Measurements from ENCODE around the gene SH3GLB1.
A peak's percentile ranks its signal among the peaks of the same experiment; 100 is the strongest.

Gene SH3GLB1

GRCh38 chr1:86733340-86733739 lies 29.0 kb downstream of the SH3GLB1 start:
- DNase-seq (ENCODE audit: low spot score) = no peak

GRCh38 chr1:86739648-86740509 lies 35.5 kb downstream of the SH3GLB1 start:
- peak; percentile 52 for DNase-seq (ENCODE audit: low spot score)

DNA sequence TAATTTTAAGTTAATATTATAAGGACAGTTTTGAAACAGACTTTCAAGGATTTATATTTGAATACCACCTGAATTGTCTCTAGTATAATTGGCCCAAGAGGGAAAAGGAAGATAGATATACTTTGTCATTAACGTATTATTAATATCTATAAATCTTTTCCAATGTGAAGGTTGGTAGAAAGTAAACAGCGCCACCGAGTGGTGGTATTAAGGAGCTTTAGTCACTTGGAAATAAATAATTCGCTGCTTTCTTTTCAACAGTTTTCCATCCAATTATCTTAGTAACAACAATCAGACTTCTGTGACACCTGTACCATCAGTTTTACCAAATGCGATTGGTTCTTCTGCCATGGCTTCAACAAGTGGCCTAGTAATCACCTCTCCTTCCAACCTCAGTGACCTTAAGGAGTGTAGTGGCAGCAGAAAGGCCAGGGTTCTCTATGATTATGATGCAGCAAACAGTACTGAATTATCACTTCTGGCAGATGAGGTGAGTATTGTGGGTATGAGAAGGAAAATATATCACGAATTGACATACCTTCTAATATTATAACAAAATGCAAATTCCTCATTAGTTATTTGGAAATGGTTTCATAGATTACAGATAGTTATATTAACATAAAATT lies 37.7 kb downstream of the SH3GLB1 start:
- DNase-seq (ENCODE audit: low spot score) = peak; percentile 11

- no peak for DNase-seq (ENCODE audit: low spot score)
These were observed 42.9 kb downstream of the SH3GLB1 start for GRCh38 chr1:86747304-86747703.

DNA sequence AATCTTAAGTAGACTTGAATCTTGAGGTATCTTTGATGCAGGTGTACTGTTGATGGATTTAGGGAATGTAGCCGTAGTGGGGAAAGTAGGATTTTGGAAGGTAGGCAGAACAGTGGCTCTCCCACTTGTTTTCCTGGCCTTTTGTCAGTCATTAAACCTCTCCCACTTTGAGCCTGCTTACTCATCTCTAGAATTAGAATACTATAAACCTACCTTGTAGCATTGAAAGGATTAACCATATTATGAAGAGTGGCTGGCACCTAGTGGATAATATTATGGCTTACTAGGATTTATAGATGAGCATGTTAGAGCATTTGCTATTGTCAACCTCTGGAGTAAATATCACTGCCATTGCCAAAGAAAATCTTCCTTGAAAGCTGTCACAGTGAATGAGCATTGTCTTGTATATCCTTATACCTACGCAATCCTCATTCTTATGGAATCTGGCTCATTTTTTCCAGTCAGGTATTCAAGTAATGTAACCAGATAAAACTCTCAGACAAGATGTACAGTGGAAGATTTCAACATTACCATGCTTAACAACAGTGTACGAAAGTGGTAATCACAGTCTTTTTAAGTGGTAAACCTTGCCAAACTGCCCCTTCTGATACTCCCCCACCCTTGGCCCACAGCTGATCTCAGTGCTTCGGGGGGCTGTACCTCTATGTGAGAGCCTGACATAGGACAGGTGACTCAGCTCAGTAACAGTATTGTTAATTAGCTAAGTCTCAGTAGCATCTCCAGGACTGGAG lies 44.4 kb downstream of the SH3GLB1 start:
- no peak for DNase-seq (ENCODE audit: low spot score)

- DNase-seq (ENCODE audit: low spot score) = no peak
These were observed 45.7 kb downstream of the SH3GLB1 start for GRCh38 chr1:86750076-86750475.

- DNase-seq (ENCODE audit: low spot score) = peak; percentile 24
These were observed 46.2 kb downstream of the SH3GLB1 start for GRCh38 chr1:86750530-86750929.

- no peak for DNase-seq (ENCODE audit: low spot score)
These were observed 47.5 kb downstream of the SH3GLB1 start for GRCh38 chr1:86751923-86752322.

DNA sequence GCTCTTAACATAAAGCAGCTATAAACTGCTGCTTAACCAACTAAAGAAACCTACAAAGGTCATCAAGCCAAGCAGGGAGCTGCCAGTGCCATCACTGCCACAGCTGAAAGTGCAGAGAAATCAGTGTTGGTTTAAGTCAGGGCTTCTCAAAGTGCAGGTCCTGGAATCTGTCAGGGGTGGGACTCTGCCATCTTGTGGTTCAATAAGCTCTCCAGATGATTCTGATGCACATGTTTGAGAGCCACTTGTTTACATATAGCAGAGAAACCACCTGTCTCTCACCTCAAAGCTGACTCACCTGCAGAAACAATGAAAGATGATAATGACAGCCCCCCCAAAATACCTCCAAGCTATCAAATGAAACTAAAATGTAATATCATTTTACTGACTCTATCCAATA lies 49.3 kb downstream of the SH3GLB1 start:
- peak; percentile 21 for DNase-seq (ENCODE audit: low spot score)

GRCh38 chr1:86754265-86754974 lies 50.0 kb downstream of the SH3GLB1 start:
- no peak for DNase-seq (ENCODE audit: low spot score)

GRCh38 chr1:86756062-86756406 lies 51.7 kb downstream of the SH3GLB1 start:
- DNase-seq (ENCODE audit: low spot score) = no peak

DNA sequence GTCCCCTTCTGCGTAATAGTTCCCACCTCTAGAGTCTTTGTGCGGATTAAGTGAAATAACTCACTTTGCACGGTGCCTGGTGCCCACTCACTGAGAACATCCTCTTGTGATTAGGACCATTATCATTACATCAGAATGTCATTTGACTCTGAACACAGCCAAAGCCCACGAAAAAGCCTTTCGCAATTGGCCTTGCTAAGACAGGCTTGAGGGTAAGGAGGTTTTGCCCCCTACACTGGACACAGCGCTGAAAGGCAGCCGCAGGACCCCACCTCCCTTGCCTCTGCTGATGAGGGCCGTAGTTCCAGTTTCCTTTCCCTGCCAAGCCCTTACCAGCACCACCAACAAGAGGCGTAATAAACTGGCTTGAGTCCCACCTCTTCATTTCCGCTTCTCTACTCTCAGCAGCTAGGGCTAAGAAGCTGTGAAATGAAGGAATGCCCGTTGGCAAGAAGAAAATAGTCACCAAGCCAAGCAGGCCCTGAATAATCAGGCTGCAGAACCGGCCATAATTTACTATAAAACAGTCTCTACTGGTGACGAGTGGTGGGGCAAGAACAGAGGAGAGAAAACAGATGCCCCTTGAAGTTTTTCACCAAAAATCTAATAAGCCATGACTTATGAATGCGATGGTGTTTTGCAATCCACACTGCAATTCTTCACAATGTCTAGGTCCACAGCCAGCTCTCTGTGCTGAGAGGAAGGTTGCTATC lies 53.1 kb downstream of the SH3GLB1 start:
- no peak for DNase-seq (ENCODE audit: low spot score)

GRCh38 chr1:86758570-86758969 lies 54.2 kb downstream of the SH3GLB1 start:
- DNase-seq (ENCODE audit: low spot score) = no peak

DNA sequence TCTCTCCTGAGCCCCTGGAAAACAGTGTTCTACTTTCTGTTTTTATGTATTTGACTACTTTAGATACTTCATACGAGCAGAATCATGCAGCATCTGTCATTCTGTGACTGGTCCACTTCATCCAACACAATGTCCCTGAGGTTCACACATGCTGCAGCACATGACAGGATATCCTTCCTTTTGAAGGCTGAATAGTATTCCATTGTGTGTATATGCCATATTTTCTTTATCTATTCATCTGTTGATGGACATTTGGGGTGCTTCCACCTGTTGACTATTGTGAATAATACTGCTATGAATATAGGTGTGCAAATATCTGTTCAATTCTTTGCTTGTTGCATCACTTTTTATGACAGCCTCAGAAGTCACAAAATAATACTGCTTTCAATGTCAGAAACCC lies 55.8 kb downstream of the SH3GLB1 start:
- no peak for DNase-seq (ENCODE audit: low spot score)

- no peak for DNase-seq (ENCODE audit: low spot score)
These were observed 58.0 kb downstream of the SH3GLB1 start for GRCh38 chr1:86762336-86762735.

DNA sequence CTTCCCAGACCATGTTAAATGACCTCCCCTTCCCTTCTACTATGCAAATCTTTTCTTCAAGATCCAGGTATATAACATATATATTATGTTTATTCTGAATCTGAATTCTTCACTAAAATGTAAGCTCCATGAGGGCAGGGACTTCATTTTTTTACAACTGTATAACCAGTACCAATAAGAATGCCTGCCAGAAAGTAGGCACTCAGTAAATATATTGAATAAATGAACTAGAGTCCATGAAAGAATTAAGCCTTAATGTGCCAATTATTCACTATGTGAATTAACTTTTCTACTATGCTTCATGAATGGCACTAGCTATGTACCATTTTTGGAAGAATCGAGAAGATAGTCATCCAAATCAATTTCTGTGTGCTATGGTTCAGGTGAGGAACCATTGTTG lies 60.1 kb downstream of the SH3GLB1 start:
- no peak for DNase-seq (ENCODE audit: low spot score)

- no peak for DNase-seq (ENCODE audit: low spot score)
These were observed 60.7 kb downstream of the SH3GLB1 start for GRCh38 chr1:86765073-86765472.

DNA sequence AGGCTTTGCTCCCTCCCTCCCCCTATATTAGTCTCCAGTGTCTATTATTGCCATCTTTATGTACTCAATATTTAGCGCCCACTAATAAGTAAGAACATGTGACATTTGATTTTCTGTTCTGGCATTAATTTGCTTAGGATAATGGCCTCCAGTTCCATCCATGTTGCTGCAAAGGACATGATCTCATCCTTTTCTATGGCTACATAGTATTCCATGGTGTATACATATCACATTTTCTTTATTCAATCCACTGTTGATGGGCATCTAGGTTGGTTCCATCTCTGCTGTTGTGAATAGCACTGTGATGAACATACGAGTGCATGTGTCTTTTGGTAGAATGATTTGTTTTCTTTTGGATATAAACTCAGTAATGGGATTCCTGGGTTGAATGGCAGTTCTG lies 61.3 kb downstream of the SH3GLB1 start:
- DNase-seq (ENCODE audit: low spot score) = no peak

DNA sequence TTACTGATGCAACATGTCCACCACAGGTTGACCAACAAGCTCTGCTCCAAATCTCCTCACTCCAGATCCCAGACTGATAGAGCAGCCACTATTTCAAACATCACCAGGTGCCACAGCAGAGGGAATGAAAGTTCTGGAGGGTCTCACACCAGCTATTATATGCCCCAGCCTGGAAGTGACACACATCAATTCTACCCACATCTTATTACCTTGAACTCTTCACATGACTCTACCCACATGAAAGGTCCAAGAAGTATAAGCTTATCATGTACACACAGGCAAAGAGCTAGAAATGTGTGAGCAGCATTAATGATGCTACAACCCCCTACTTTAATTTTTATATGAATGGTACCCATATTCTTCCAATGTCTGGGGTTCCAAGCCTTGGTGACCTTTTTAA lies 64.2 kb downstream of the SH3GLB1 start:
- DNase-seq (ENCODE audit: low spot score) = no peak

DNA sequence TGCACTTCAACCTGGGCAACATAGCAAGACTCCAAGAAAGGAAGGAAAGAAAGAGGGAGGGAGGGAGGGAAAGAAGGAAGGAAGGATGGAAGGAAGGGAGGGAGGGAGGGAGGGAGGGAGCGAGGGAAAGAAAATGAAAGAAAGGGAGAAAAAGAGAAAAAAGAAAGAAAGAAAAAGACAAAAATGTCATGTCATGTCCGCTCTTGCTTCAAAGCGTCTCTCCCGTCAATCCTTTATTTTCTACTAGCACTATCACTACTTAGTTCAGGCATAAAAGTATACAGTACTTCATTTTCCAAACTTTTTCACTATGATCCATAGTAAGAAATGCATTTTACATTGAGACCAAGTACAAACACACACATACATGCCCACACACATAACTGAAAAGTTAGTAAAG lies 64.7 kb downstream of the SH3GLB1 start:
- no peak for DNase-seq (ENCODE audit: low spot score)

- no peak for DNase-seq (ENCODE audit: low spot score)
These were observed 69.2 kb downstream of the SH3GLB1 start for GRCh38 chr1:86773341-86774288.
